Left forelimb (tissue), 1 donor: ENCODE results near the gene NXF1.
A peak's percentile ranks its signal among the peaks of the same experiment; 100 is the strongest.
"Not testable (repeated sequence)": the region's sequence is repeated elsewhere in the genome, so short reads cannot be mapped to it uniquely, and the experiment has no call there.

Experiments
- DNase-seq: peaks from one replicate; pipeline ENCODE4 v3.0.0-alpha.2; 2018; ENCODE audit warnings: low spot score

Gene NXF1

GRCh38 chr11:62832336-62833234, 27.3 kb upstream of the NXF1 start, which contains the start of gene TEX54:
TSS of gene TEX54 (minus strand) at chr11:62832841.
- no peak for DNase-seq

DNA sequence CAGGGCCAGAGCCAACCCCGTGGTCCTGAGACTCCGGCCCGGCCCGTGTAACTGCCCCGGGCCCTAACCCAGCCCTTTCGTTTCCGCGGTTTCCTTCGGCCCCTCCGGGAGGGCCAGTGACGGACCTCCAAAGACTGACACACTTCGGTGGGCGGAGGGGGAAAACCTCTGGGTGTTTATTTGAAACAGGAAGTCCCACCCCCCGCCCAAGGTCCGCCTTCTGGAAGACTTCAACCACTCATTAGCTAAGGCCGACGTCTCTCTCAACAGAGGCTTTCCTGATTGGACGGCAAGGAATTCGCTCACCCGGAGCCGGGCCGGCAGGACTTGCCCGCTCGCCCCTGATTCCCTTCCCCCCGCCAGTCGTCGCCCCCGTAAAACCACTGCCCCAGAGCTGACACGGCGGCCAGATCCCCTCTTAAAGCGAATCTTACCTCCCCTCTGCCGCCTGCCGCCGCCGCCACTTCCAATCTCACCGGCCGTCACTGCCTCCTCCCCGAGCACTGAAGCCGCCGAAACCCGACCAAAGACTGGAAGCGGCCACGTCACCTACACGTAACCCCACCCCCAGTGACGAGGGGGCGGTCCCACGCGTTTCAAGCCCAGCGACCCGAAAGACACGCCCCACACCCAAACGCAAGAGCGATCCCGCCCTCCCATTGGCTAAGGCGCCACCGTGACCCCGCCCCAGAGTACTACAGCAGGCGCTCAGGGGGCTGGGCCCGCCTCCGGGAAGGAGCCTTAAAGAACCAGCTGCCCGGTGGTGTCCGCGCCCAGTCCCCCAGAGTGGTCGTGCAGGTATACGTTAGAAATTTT, 26.5 kb upstream of the NXF1 start, which contains the start of gene STX5:
STX5 (minus strand) TSS at position 532 of the 816 bp plus-strand sequence. CDS start 808 bp downstream, outside the sequence.
- peak; percentile 100 for DNase-seq

- DNase-seq: no peak
Measured at GRCh38 chr11:62830904-62831519, 25.8 kb upstream of the NXF1 start.

- DNase-seq: not testable (repeated sequence)
Measured at GRCh38 chr11:62828130-62828529, 22.9 kb upstream of the NXF1 start.

GRCh38 chr11:62823677-62824076, 18.4 kb upstream of the NXF1 start:
- no peak for DNase-seq

DNA sequence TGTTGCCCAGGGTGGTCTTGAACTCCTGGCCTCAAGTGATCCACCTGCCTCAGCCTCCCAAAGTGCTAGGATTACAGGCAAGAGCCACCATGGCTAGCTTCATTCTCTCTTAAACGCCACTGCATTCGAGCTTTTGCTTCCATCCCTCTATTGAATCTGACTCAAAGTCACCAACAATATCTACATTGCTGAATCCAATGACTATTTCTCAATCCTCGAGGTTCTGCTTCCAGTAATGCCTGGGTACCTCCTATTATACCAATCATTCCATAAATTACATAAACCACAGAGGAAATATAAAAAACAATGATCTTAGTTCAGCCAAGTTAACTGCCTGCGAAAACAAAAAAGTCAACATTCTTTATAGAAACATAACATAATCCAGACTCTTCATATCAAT, 11.9 kb upstream of the NXF1 start:
- no peak for DNase-seq

- DNase-seq: no peak
Measured at GRCh38 chr11:62816557-62816956, 11.3 kb upstream of the NXF1 start.

DNA sequence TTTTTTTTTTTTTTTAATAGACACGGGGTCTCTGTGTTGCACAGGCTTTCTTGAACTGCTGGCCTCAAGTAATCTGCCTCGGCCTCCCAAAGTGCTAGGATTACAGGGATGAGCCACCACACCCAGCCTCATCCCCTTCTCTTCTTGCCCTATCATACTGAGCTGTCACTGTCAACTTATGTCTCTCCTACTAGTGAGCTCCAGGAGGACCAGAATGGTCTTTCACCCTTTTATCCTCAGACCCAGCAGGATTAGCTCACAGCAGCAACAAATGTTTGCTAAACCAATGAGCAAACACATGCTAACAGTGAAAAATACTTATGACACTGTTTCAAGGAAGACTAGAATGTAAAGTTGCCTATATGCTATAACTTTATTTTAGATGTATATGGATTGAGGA, 6.4 kb upstream of the NXF1 start:
- no peak for DNase-seq

DNA sequence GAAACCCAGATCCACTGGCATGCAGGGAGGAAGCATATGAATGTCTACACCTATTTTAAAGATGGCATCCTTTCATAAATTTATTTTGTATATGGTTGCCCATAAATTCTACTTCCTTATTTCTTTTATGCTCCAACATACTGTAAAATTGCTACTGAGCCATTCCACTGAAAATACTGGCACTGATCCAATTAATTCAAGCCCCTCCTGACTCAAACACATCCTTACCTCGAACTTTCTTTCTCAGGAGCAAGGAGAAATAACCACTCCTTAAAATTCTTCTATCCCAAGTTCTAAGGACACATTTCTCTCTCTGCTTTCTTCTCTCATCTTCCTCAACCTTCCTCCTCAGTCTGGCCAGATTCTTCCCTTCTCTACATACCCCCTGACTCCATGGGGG, 5.5 kb upstream of the NXF1 start:
- DNase-seq: no peak

GRCh38 chr11:62806611-62807121, 1.4 kb upstream of the NXF1 start:
- no peak for DNase-seq

- DNase-seq: no peak
Measured at GRCh38 chr11:62805961-62806441, 761 bp upstream of the NXF1 start.

DNA sequence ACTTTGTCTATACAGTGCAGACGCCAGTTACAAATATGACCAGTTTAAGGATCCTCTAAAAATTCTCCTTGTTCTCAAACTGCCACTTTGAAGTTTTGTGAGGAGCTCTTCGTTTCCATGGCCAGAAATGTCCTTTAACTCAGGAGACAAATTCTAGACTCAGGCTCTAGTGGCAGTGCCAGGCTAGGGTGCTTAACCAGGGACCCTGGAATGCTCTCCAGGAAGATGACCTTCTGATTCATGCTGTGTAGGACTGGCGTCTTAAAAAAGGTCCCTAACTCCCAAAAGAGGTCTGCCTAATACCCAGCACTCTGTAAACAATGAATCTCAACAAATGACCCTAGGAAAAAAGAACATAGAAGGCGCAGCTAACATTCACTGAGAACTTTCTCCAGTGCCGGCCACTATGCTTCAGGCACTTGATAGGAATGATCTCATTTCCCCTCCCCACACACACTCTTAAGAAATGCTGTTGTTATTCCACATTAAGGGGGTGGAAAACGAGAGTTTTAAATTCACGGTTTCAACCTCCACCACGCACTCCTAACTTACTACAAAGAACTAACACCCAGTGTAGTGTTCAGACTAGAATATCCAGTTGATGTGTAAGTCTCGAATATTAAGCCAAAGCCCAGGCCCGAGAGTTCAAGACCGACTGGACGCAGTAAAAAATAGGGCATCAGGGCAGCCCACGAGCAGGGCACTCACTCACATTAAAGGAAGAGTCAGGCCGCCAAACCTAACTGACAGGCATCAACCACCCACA, 747 bp downstream of the NXF1 start:
- no peak for DNase-seq

DNA sequence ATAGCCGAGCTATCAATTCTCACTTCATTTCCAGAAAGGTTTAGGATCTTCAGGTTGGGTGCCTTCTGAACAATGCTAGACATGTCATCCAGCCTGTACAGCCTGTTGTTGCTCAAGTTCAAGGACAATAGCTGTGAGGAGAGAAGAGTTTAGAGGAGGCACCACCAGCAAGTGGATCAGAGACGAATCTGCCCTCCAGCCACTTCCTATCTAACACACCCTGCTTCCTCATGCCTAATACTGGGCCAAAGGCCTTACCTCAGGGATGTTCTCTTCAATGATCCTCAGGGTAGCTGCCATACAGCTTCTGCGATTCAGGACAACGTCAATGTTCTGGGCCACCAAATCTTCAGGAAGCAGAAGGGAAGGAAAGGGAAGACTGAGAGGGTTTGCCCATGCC, 4.2 kb downstream of the NXF1 start:
- no peak for DNase-seq

DNA sequence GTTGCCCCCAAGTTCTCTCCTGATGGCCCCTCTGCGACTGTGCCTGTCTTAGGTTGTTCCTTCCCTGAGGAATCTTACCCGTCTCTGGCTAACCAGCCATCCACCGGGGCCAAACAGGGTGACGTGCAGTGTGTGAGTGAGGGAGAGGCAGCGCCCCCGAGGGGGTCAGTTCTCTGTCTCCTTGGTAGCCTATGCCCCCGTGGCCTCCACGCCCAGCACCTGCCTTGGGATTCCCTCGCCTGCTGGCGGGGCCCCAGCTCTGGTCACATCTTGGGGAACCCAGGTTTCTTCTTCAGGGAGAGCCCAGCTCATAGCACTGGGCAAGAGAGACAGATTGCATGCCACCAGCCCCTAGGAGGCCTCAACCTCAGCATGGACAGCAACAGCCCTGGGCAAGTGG, 5.8 kb downstream of the NXF1 start:
- no peak for DNase-seq

DNA sequence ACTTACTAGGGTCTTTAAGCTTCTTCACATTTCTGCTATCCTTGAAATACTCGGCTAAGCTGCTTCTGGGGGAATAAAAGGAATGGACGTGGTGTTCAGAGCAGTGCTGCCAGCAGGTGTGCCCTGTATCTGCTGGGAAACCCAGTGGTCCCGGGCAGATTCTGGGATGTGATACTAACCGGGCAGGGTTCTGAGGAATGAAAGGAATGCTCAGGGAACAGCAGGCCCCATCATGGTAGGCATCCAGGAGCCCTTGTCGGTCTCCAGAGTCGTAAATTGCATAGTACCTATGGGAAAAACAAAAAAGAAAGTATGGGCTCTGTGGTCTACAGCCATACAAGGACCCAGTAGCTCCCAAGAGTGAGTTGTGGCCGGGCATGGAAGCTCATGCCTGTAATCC, 9.0 kb downstream of the NXF1 start:
- no peak for DNase-seq

DNA sequence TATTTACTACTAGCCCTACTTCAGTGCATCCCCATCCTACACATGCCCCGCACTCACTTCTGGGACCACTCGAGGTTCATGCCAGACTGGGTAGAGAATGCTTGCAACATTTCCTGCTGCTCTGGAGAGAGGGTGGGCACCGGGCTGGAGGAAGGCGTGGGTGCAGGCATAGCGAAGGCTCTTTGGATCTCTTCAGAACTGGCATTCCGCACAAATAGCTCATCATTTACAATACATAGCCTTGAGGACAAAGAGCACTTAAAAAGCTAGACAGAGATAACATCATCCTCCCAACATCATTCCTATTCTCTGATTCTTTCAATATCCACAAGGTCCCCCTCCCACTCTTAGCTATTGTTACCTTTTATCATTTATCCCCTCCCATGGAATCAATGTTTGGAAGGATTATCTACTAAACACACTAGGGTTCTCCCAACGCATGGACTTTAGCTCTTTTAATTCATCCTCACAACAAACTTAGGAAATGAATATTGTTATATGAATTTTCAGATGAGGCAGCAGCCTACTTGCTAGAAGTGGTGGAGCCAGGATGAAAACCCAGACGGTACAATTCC, 11.0 kb downstream of the NXF1 start:
- DNase-seq: no peak

GRCh38 chr11:62792202-62792575, 13.1 kb downstream of the NXF1 start:
- peak; percentile 67 for DNase-seq

DNA sequence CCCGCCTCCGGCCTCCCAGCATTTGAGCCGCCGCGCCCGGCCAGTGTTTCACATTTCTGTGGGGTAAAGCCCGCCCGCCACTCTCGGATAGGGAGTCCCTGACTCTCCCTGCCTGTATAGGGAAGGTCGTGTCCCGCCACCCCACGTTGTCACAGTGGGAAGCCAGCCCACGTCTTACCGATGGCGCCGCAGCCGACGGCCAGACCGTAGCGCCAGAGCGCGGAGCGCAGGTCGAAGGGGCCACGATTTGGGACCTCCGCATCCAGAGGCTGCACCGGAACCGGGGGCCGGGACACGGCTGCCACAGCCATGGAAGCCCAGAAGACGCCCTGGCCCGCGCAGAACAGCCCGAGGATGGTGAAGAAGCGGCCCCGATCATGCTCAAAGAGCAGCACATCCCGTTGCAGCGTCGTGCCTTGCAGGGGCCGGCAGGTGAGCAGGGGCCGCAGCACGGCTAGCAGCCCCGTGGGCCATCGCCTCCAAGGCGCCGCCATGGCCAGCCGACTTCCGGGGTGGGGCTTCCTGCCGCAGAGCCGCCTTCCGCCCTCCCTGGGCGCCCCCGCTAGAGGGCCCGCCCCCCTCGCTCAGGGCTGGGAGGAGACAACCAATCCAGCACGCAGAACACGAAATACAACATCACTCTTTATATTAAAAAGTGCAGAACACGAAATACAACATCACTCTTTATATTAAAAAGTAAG, 13.6 kb downstream of the NXF1 start, which contains the start of gene TMEM223:
TMEM223 (minus strand) TSS at position 506 of the 701 bp plus-strand sequence; CDS start at position 494, 12 bp downstream.
- peak; percentile 92 for DNase-seq

GRCh38 chr11:62789576-62789975, 15.7 kb downstream of the NXF1 start:
- no peak for DNase-seq

DNA sequence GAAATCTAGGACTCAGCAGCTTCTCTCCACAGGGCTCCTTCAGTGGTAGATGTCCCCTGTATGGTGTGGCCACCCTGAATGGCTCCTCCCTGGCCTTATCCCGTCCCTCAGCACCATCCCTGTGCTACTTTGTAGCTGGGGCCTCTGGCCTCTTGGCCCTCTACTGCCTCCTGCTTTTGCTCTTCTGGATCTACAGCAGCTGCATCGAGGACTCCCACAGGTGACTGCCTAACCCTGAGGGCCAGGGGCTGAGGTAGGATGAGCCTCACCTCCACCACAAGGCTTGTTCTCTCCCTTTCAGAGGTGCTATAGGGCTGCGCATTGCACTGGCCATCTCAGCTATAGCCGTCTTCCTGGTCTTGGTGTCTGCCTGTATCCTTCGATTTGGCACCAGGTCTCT, 16.2 kb downstream of the NXF1 start:
- DNase-seq: no peak
